G401.6 (cell line): ENCODE data around the gene KRT73.

ENCODE experiments used
- FAIRE-seq: peaks from 2 replicates; lab custom pipeline; 2012; peaks lifted over from hg19 to GRCh38; lab: Jason Lieb, UNC

The KRT73 gene

DNA sequence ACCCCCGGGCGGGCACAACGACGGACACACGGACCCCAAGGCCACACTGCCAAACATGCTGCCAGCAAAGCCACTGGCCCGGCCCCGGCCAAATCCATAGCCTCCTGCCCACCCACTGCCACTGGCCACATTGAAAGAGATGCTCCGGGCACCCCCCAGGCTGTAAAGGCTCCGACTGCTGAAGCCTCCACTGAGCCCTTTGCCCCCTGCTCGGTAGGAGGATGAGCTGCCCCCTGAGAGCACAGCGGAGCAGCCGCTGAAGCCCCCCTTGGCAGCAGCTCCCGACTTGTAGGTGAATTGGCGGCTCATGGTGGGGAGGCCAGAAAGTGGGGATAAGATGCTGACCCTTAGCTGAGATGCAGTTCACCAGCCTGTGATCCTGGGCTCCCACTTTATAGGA is at the start of gene KRT73:
TSS of gene KRT73 (minus strand) at position 344 of the 400 bp plus-strand sequence. CDS start at position 309, 35 bp downstream.
- FAIRE-seq: no peak

DNA sequence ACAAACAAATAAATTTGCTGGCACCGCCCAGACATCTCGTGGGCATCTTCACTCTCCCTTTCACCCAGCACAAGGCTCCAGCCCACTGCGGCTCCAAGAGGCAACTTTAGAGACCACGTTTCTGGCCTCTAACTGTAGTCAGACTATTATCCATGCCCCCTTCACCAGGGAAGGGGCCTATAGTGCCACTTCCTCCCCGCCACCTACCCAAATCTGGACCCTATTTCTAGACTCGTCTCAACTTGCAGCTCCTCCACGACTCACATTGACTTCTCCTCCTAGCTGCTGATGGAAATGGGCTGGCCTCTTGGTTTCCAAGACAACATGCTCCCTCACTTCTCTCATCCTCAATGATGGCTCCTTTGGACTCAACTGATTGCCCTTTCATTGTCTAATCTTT is 49.6 kb upstream of the KRT73 start:
- FAIRE-seq: no peak

DNA sequence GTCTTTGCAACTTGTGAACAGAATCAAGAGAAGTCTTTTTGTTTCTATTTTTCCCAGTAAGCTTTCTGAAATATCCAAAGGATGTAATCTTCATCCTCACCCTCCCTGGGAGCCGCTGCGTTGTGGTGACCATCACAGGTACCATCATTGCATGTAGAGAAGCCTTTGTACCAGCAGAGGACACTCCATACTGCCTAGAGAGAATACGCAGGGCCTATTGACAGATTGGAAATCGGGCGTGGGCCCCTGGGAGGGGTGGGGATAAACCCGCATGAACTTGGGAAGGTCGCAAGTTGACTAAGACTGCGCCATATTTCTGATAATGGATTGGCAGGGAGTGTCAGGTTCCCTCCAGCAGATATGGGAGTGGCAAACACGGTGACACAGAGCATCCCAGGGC is 49.1 kb upstream of the KRT73 start:
- no peak for FAIRE-seq

DNA sequence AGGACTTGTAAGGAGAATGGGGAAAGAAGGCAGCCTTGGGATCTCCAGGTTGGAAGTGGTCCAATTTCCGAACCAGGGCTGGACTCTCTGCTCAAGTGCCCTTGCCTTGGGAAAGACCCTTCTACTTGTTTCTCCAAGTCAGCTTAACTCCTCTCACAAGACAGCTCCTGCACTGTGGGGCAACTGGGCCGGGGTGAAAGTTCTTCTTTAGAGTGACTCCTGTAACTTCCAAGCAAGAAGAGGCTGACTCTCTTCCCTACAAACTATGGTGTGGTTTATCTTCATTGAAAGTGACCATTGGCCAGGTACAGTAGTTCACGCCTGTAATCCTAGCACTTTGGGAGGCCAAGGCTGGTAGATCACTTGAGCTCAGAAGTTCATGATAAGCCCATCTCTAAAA is 48.1 kb upstream of the KRT73 start:
- FAIRE-seq: no peak

DNA sequence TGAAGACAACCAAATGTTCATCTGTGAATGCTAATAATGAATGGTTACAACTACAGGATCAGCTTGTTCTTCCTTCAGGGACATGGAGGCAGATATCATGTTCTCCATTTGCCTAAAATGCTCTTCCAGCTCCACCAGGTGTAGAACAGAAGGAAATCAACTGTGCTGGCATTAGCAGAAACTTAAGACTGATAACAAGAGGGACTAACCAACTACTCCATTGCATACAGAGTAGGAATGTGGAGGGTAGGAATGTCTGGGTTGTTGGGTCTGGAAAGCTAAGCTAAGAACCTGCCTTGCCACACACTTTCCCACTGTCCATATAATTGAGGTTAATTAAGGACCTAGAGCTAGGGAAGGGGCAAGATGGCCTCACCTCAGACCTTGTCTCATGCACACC is 45.1 kb upstream of the KRT73 start:
- no peak for FAIRE-seq

DNA sequence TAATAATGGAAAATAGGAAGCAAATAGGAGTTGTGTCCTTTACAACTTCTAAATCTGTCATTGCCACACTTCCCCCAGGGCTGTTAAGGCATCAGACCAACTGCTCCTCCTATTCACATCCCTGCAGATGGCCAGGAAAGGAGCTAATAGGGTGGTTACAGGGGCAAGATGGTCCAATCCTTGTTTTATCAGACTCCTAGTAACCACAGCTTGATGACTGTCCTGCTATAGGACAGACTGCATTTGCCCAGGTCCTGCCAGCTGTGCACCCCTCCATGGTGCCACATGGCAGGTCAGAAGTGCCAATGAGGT is 44.5 kb upstream of the KRT73 start:
- FAIRE-seq: no peak

DNA sequence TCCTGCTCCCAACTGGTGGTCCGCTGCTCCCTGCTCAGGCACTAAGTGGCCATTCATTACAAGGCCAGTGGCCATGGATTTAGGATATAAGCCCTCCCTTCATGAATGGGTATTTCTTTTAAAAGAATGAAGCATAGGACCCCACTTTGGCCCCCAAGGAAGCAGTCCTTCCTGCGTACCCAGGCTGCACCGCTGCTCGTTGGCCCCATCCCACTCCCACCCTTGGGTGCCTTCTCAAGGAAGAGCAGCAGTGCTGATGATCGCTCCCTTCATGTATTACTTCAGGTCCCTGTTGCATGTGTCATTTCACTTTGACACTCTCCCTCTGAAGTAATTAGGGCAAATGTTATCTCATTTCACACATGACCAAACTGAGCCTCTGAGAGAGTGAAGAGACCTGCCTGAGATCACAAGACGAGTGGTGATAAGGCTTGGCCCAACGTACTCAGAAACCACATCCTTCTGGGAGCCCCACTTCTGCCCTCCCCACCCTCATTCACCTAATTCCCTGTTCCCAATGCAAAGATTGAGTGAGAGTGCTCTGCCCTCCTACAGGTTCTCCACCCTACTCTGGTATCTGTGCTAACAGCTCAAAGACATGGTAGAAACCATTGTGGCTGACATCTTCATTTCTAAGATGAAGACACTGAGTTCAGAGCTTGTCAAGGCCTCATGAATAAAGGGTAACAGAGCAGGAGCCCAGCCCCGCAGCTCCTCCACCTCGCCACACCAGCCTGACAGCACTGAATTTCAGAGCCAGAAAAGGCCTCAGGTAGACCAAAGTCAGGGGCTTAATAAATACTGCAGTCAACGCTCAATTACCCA is 43.9 kb upstream of the KRT73 start:
- no peak for FAIRE-seq

DNA sequence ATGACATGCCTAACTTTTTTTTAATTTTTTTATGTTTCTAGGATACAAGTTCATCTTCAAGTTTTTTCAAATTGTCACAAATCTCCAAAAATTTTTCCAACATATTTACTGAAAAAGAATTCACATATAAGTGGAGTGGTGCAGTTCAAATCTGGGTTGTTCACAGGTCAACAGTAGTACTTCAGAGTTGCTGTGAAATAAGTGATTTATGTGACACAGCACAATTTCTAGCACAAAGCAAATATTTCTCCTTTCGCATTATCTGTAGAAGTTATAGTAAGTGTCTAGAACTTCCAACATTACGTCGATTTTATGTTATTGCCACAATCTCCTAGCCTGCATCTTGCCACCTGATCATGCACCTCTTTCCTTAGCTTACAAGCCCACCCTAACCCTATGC is 43.3 kb upstream of the KRT73 start:
- FAIRE-seq: no peak

DNA sequence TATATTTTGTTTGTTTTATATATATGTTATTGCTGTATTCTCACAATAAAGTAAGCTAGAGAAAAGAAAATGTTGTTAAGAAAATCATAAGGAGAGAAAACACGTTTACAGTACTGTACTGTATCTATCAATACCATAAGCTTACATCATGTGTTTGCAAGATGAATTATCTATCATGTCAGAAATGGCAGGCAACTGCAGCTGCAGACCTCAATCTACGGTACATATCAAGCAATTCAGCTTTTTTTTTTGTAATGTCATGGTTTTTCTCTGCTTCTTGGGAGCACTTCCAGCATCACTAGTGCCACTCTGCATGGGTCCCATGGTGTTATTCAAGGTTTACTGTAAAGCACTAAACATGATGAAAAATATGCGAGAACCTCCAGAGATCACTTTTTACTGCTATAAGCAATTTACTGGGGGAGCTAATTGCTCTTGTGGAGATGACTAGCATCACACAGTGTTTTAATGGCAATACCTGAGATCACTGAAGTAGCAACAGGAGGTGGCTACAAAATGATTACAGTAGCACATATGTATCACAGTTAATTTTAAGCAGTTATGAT is 42.7 kb upstream of the KRT73 start:
- no peak for FAIRE-seq

DNA sequence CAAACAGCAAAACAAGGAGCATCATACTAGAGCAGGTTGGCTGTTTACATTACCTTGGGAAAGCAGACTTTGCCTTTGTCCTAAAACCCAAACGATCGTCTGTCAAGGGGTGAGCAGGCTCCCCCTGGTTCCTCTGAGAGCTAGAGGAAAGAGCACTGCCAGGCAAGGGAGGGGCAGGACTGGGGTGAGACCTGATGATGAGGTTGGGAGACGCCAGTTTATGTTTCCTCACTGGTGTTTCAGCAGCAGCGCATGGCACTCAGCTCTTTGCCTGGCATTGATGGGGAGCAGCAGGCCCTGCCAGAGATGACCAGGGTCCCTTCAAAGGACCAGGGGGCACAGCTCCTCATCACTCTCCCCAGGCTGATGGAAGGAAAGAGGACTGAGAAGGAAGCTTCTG is 41.6 kb upstream of the KRT73 start:
- FAIRE-seq: no peak

DNA sequence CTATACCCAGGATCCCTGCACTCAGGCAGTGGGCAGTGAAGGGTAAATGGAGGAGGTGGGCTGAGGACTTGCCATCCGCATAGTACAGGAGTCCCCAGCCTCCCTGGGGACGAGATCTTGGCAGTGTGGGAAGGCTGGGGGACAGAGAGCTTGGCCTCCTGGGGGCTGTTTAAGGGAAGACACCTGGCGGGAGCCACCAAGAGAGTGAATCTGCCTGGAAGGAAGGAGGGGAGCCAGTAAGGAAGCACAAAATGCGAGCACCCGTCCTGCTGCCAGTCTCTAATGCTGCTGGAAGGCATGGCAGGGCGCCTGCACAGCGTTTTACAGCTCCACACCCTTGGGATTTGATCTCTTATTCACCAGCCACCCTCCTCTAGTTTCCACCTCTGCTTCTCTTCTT is 41.0 kb upstream of the KRT73 start:
- no peak for FAIRE-seq

DNA sequence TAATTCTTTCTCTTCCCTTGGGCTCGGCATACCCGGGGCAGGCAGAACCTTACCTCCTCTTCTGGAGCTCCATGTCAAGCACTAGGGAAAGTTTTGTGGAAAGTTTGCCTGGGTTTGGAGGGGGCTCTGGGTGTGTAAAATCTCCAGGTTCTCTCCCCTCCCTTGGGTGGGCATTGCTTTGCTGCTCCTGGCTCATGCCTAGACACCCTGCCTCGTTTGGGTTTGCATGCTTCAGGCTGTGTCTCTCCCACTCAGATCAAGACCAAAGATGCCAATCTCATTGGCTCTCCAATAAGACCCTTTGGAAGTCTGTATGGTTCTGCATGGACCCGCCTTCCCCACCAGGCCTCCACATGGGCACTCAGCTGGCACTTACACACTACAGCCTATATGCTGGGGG is 39.8 kb upstream of the KRT73 start:
- FAIRE-seq: no peak

DNA sequence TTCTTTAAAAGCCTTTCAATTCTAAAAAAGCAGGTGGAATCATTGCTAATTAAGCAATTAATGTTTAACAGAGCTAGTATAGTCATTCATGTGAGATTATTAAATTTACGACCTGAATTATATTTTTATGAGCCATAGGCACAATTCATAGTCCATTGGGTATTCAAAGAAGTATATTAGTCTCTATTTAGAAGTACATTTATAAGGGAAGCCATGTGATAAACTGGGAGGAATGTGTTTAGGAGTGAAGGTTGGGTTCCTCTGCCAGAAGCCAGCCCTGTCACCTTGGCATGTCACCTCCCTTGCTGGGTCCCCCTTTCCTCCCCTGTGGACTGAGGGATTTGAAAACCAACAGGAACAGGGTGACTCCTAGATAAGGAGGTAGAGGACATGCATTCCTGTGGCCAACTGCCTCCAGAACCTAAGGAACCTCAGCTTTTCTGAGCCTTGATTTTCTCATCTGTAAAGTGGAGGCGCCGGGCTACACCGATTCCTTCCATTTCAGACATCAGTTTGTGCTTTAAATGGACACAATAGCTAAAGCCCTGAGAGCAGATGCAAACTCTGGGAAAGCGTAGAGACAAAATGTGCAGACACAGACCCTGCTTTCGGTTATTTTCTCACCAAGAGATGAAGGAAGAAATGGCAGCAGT is 39.0 kb upstream of the KRT73 start:
- no peak for FAIRE-seq

DNA sequence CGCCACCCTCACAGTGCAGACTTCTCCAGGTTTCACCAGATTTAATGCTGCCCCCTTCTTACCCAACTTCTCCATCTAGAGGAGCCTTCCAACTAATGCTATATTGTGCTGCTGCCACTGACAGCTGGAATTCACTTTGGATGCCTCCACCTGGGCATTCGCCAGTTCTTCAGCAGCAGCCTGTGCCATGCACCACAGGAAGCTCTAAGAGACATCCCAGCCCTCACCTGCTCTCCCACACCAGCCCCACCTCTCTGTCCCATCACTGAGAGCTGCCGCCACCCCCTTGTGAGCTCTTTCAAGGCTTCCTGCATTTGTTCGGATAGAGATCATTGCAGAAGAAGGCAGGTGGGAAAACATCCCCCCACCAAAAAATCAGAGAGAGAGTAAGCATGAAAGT is 38.3 kb upstream of the KRT73 start:
- FAIRE-seq: no peak

DNA sequence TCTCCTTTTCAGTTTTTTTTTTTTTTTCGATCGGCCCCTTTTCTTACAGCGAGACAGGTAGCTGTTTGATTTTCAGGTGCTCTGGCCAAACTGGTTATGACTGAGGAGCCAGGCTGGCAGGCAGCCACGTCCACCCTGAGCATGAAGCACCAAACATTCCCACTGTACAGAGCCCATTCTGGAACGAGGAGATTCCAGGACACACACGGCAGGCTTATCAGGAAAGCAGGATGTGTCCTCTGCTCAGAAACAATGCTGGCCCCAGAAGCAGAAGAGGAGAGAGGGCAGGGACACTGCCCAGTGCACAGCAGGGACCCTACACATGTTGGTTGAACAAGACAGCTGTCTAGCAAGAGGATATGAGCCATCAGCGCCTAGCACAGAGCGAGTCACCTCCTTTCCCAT is 37.4 kb upstream of the KRT73 start:
- no peak for FAIRE-seq

DNA sequence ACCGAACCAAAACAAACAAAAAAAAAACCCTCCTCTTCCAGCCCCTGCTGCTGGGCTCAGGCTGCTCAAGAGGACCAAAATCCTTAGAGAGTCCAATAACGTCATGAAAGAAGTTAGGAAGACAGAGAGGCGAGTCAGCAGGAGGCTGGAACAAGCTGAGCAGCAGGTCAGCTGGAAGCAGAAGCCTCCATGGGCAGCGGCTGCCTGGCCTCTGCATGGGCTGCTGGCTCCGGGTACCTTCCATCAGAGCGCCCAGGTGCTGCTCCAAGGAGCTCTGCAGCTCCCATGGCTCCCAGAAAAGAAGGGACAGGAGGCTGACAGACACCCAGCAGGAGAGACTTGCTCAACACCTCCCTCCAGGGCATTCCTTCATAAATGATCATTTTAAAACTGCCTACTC is 36.9 kb upstream of the KRT73 start:
- no peak for FAIRE-seq

DNA sequence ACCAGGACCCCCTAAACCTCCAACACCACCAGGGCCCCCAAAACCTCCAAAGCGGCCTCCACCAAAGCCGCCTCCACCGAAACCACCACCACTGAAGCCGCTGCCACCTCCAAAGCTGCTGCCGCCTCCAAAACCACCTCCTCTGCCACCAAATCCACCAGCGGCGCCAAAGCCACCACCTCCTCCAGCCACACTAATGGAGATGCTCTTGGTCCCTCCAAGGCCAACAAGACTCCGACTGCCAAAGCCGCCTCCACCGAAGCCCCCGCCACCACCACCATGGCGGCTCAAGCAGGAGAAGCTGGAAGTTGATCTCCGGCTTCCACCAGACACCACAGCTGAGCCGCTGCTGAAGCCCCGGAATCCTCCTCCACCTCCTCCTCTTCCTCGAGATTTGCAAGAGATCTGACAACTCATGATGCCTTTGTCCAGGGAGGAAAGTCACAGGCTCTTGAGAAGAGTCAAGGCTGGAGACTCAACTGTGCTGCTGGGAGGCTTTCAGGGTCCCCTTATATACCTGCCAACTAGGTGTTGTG is 33.4 kb upstream of the KRT73 start, which contains the start of gene KRT2:
TSS of gene KRT2 (minus strand) at position 486 of the 536 bp plus-strand sequence. CDS start at position 417, 69 bp downstream.
- no peak for FAIRE-seq

DNA sequence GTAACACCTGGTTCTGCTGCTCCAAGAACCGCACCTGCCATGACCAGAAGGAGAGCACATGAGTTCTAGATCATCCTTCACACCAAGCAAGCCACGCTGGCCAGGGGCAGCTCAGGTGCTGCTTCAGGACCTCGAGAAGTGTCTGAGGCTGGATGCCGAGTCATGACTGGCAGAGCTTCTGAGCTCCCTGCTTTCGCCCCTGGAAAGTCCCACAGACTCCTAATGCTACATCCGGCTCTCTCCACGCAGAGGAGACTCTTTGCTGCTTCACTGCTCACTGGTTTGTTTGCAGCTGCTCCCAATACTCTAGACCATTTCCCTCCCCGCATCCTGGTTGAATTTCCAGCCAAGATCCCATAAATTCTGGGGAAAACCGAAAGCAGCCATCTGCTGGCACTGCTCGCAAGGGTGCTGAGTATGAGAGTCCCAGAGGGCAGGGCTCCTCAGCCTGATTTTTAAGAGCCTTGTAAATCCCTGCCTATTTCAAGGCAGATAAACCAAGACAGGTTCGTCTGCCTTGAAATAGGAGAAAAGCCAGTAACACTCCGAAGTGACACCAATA is 32.2 kb upstream of the KRT73 start:
- no peak for FAIRE-seq

DNA sequence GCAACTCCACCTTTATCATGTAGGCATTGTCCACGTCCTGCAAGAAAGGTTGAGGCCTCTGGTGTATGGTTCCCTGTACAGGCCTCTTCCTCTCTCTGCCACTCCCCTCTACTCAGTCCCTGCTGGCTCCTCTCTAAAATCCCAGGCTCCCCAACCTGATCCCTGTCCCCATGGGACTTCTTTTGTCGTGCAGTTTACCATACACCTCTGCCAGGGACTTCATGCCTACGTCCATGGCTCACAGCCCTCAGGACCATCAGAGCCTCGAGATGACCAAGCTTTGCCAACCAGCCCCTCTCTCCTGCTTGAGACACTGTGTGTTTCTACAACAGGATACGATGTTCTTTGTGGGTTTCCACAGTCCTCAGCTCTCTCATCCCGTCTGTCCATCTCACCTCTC is 30.7 kb upstream of the KRT73 start:
- no peak for FAIRE-seq

DNA sequence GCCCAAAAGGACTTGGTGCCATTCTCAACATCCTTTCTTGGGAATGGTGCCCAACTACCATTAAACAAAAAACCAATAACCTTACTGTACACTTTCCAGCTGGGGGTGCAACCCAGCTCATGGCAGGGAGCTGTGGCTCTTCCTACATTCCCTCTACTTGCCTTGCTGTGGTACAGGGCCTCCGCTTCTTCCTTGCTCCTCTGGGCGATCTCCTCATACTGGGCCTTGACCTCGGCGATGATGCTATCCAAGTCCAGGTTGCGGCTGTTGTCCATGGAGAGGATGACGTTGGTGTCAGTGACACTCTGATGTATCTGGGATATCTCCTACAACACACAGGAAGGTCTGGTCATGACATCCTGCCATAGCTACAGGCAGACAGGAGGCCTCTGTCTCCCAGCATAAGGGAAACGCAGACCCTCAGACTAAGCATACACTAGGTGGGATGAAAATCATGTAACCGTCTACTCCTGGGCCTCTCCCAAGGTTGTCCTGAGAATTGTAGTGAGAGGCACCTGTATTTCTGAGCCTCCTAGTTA is 29.7 kb upstream of the KRT73 start:
- FAIRE-seq: no peak

DNA sequence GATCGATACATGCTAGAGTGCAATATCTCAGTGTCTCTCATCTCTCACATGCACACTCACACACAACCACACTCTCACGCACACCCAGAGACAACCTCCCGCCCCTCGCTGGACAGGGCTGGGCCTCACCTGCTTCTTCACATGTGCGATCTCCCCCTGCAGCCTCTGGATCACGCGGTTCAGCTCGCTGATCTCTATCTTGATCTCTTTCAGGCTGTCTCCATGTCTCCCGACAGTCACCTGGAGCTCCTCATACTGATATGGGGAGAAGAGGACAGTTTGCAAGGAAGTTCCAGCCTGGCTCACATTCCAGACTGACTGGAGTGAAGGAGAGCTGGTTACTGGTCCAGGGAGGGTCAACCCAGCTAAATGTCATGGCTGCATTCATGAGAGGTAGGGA is 29.2 kb upstream of the KRT73 start:
- FAIRE-seq: no peak

DNA sequence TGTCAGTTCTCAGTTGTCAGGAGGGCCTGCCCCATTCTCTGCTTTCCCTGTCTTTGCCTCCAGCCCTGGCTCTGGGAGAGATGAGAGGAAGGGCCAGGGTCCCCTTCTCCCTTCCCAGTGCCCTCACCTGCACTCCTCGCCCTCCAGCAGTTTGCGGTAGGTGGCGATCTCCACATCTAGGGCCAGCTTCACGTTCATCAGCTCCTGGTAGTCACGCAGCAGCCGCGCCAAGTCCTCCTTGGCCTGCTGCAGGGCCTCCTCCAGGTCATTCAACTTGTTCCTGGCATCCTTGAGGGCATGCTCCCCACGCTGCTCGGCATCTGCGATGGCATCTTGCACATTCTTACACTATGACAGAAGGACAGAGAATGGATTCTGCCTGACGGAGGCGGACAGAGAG is 28.3 kb upstream of the KRT73 start:
- FAIRE-seq: no peak

DNA sequence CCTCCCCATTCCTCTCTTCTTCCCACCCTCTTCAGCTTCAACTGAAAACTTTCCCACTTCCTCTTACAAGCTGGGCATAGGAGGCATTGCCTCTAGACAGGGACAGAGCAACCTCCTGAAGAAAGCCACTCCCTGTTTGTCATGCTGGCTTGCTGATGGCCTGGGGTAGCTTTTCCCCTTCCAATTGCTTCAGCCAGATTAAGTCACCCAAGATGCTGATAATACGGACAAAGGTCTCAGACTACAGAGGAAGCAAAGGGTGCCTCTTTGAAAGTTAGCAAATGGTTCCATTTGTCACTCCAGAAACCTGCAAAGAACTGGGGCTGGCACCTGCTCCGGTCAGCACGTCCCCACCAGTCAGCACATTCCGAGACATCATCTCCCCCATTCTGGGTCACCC is 27.6 kb upstream of the KRT73 start:
- FAIRE-seq: no peak
